ENCODE results near the gene HDLBP. TPM values are rescaled to one million over a fixed set of nuclear protein-coding genes. Genes with fewer than 3 reads are reported as not detected.

The HDLBP gene
- total RNA-seq (2022; extraction: Qiagen RNA extraction; ENCODE audit: low read depth): 265 to 299 TPM (median 267 TPM) in 5 replicates

GRCh38 chr2:241315093-241315878, at the start of gene HDLBP:
Gene HDLBP, minus strand, starts transcription at chr2:241315672. Its CDS starts 48,803 bp downstream, at chr2:241266869.

GRCh38 chr2:241355983-241356870, 40.8 kb upstream of the HDLBP start, which contains the start of gene FARP2:
Gene FARP2, plus strand, starts transcription at chr2:241356285. Its CDS starts 16,823 bp downstream, at chr2:241373108.

GRCh38 chr2:241315879-241316631, 583 bp upstream of the HDLBP start, which contains the start of gene SEPTIN2:
Gene SEPTIN2, plus strand, starts transcription at chr2:241315925. Its CDS starts 8,308 bp downstream, at chr2:241324233.

GRCh38 chr2:241188361-241189092, 126.9 kb downstream of the HDLBP start, which contains the start of gene ANO7:
Gene ANO7, plus strand, starts transcription at chr2:241188677. Its CDS starts 1,387 bp downstream, at chr2:241190064.

Other genes starting within 250 kb of the HDLBP start
- 23.5 to 30.9 TPM (median 25.3 TPM) in 5 replicates for gene MTERF4, start 213.4 kb downstream of the HDLBP start, total RNA-seq (2022; extraction: Qiagen RNA extraction; ENCODE audit: low read depth)
- gene PASK, start 166.2 kb downstream of the HDLBP start, total RNA-seq (2022; extraction: Qiagen RNA extraction; ENCODE audit: low read depth): 6.8 to 9.2 TPM (median 8.5 TPM) in 5 replicates
- 57.9 to 84.0 TPM (median 61.3 TPM) in 5 replicates for gene PPP1R7, start 165.2 kb downstream of the HDLBP start, total RNA-seq (2022; extraction: Qiagen RNA extraction; ENCODE audit: low read depth)
- 1.3 to 3.0 TPM (median 2.2 TPM) in 5 replicates for gene ANO7, start 127.0 kb downstream of the HDLBP start, total RNA-seq (2022; extraction: Qiagen RNA extraction; ENCODE audit: low read depth)
- gene SEPTIN2, start 253 bp upstream of the HDLBP start, total RNA-seq (2022; extraction: Qiagen RNA extraction; ENCODE audit: low read depth): 212 to 286 TPM (median 265 TPM) in 5 replicates
- 15.1 to 30.1 TPM (median 27.0 TPM) in 5 replicates for gene FARP2, start 40.6 kb upstream of the HDLBP start, total RNA-seq (2022; extraction: Qiagen RNA extraction; ENCODE audit: low read depth)
- 76.7 to 130 TPM (median 120 TPM) in 5 replicates for gene STK25, start 192.9 kb upstream of the HDLBP start, total RNA-seq (2022; extraction: Qiagen RNA extraction; ENCODE audit: low read depth)
- 20.2 to 39.7 TPM (median 33.8 TPM) in 5 replicates for gene BOK, start 243.1 kb upstream of the HDLBP start, total RNA-seq (2022; extraction: Qiagen RNA extraction; ENCODE audit: low read depth)

Measured in A549 treated with ZK216348 at 1 μM for 4 hours (cell line).